ENCODE measurements around the gene EVX1.
A peak's percentile ranks its signal among the peaks of the same experiment; 100 is the strongest.

EVX1 gene

DNA sequence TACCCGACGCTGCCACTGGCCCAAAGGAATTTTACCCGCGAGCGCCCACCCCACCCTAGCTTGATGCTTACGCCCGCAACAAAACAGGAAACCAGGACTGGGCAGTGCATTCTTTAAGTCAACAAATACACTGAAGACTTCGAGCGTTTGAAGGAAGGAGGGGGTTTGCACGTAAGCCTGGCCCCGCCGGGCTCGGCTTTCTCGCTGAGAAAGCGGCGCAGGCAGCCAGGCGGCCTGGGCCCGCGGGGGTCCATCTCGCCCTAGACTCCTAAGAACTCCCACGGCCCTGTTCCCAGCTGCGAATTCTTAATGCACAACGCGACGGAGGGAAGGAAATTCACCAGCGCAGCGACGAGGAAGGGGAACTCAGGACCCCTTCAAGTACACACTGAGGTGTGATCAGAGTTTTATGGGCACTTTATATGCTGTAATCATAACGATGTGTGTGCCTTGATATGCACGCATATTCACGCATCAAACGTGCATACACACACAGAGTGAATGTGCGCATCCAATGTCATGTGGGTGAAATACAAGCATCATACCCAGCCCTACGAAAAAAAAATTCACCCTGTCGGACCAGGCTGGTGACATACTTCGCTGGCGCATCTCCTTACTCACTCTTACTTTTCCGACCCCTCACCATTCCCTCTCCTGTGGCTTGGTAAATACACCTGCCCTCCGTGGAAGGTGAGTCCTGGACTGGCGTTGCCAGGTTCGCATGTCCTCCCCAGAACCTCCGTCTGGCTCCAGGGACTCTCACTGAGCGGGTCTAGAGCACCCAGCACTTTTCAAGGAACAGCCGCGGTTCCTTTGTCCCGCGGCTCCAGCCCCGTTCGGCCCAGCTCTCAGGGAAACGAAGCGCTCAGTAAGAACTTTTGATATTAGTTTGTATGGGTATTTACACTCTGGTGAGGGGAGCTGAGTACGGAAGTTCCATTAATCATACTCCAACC lies 37.0 kb upstream of the EVX1 start:
- no peak for DNase-seq (ENCODE audit: low spot score)

DNA sequence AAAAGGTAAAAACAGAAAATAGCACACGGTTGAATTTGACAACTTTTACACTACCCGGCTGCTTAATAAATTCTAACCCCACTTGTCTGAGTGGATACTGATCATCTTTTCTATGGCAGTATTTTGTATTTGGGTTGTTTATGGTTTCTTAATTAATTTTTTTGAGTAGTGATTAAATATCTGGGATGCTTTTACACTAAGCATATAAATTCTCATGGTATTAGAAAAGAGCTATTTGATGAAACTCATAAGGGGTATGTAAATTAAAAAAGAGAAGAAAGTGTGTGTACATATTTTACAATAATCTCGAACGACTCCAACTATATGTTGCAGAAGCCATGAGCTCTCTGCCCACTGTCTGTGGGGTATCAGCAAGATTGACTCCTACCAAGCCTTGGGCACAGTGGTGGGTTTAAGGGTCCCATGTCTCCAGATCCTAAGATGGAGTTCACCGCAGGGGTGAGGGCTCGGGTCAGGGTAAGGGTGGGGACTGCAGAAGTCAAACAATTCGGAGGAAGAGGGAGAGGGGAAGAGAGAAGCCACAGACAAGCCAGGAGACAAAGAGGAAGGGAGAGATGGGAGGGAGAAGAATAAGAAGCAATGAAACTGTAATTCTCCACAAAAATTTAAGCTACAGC lies 35.1 kb upstream of the EVX1 start:
- DNase-seq (ENCODE audit: low spot score) = no peak

DNA sequence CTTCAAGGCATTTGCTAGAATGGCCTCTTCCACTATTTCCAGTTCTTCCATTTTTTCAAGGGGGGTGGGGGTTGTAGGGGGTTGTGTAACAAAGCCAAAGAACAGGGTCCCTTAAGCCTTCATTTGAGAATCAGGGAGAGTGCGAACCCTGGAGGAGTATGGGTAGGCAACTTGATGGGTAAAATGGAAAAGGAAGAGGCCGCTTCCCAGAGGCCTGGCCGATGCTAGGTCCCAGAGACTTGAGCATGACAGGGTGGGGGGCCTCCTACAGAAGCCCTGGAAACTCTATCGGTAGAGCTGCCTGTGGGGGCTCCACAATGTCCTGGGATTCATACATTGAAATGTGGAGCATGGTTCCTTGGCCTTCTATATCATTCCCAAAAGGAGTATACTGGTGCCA lies 33.6 kb upstream of the EVX1 start:
- DNase-seq (ENCODE audit: low spot score) = no peak

DNA sequence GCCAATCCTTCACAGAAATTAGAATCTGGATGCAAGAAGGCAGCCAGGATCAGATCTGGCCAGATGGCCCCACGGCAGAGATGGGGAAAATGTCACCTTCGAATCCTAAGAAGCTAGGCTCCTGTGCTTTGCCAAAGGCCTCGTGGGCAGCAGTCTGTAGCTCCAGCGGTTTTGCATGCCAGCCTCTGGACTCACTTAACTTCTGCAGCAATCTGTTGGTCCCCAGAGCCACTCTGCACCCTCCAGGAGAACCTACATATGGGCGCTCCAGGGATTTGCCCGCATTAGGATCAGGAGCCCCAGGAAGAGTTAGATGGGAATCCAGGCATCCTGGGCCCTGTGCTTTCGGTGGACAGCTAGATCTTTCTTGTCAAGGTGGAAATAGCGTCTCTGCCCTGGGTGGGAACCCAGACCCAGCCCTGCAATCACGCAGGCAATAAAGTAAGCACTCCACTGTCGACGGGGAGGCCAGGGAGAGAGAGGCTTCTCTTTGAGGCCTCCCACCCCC lies 32.6 kb upstream of the EVX1 start:
- no peak for DNase-seq (ENCODE audit: low spot score)

DNA sequence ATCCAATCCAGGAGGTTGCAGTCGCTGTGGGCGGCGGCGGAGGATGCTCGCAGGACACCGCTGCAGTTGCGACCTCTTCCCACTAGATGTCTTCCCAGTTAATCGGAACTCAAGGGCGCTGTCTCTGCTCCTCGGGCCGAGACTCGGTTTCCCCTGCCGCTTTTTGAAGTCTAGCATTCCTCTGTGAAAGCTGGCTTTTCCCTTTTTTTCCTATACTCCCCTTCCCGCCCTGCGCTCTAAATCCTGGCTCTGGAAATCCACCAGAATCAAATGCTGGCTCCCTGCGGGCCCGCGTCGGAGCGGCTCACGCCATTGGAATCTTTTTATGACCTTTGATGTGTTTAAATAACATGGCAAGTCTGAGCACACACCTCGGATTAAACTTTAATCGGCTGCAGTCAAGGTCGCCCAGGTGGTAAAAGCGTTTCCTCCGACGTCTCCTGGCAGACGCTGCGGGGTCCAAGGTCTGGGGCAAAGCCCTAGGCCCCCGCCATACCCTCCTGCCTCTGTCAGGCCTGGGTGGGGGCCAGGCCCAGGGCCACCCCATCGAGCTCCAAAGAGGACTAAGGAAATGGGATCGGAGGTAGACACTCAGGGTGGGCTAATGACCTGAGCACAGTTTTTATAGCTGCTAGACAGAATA lies 32.0 kb upstream of the EVX1 start:
- DNase-seq (ENCODE audit: low spot score) = peak; percentile 80

DNA sequence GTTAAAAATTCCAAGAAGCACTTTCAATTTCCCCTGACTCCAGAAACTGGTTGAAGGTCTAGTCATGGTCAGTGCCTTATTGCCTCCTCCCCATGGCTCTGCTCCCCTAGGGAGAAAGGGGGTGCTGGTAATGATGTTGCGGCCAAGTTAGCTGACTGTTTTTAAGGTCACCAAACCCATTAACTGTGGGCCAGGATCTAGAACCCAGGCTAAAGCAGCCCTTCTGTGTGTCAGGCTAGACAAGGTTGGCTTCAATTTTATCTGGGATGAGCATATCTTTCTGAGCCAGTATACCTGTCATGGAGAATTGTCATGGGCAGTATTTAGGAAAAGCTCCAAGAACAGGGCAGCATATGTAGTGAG lies 31.5 kb upstream of the EVX1 start:
- DNase-seq (ENCODE audit: low spot score) = no peak

DNA sequence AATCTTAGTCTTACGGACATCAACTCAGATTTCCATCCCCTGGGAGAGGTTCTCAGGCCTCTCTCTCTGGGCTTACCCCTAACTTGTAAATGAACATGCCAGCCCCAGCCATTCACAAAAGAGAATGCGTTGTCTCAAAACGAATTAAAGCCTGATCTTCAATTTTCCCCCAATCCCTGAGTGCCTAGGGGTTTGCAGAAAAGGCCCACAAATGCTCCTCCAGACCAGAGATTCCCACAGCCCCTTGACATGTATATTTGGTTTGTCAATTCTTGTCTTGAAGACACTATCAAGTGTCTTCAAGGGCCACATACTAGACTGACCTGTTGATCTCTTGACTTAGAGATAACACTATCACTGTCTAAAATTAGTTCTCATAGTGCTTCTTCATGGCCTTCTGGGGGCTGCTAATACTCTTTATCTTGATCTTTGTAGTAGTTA lies 30.8 kb upstream of the EVX1 start:
- no peak for DNase-seq (ENCODE audit: low spot score)

DNA sequence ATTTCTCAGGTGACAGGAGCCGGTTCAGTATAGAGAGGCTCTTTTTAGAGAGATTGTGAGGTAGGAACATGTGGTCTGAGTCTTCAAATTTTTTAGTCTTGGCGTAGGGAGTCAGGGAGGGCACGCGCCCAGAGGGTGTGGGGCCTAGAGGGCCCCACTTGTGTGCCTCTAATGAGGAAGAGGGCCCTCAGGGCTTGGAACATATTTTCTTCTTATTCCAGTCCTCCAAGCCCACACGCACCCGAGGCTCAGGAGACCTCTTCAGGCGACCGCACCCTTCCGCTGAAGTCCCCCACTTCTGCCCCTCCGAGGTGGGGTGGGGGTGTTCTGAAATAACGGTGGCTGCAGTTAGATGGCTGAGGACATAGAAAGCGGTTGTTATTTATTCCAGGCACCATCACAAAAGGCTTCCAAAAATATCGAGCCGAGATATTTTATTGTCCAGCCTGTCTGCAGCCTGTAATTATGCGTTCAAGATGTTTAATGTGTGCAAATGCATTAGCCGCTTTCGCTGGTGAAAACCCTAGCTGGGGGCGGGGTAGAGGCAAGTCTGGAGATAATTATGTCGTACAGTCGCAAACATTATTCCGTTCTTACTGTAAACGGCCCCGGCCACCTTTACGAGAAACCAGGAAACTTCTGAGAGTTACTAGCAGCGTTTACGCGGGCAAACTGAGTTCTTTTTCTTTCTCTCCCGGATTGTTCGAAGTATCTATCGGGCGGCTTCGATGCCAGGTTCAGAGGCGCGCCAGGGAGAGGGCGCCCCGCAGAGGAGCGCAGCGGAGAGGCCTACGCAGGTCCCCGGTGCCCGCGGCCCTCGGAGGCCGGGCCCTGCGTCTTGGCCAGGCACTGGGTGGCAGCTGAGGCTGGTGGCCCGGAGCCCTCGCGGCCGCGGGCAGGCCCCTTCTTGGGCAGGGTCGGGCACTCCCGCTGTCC lies 29.8 kb upstream of the EVX1 start:
- no peak for DNase-seq (ENCODE audit: low spot score)

DNA sequence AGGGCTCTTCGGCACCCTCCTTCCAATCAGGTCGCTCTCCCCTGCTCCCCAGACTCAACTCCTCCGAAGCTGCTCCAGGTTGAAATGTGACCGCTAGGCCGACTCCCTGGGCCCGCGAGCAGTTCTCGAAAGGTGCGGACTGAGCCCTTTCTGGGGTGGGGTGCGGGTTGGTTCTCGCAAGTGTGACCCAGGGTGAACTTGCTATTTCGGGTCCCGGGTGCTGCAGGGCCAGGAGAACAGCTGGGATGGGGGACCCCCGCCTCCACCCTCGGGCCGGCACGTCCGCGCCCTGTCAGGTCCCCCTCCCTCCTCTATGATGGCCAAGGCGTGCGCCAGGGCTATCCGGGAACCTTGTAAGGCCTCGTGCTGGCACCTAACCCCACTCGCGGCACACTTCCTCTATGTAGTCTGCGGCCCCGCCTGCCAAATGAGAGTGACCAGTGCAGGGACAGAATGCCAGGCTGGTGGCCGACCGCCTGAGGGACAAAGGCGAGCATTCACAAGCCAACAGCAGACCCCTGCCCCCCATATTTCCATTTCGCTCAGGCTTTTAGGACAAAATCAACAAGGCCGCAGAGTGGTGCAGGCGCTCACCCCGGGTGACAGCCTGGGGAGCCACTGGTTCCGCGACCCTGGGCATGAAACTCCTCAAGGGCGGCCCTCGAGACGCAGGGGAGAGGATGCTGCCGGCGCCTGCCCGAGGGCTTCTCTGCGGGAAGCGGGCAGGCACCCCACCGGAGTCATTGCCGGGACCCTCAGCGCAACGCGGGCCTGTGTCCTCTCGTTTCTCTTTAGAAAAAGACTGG lies 29.0 kb upstream of the EVX1 start:
- no peak for DNase-seq (ENCODE audit: low spot score)

DNA sequence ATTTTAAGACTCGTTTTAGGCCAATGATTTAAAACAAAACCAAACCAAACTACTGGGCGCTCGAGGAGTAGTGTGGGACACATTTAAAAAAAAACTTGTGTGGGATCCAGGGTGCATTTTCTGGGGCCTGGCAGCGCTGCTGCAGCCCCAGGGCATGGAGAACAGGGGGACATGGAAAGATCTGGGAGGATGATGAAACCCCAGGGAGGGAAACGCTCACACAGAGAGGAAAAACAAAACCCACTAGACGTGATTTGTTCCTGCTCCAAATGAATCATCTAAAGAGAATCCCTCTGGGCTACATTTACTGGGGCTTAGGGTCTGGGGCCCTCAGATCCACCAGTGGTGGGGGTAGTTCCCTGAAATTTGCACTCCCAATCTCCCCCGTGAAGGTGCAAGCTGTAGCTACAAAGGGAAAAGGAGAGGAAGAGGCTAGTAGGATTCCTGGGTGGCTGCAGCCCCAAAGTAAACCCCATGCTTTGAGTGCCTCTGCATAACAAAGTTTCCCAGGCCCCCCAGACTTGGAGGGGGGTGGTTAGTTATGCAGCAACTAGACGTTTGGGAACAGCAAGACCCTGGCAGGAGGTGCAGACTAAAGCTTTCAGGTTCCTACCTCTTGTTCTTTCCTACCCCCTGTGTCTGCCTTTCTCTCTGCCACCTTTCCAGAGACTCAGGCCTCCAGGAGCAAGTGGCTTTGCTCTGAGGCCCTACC lies 28.2 kb upstream of the EVX1 start:
- no peak for DNase-seq (ENCODE audit: low spot score)

DNA sequence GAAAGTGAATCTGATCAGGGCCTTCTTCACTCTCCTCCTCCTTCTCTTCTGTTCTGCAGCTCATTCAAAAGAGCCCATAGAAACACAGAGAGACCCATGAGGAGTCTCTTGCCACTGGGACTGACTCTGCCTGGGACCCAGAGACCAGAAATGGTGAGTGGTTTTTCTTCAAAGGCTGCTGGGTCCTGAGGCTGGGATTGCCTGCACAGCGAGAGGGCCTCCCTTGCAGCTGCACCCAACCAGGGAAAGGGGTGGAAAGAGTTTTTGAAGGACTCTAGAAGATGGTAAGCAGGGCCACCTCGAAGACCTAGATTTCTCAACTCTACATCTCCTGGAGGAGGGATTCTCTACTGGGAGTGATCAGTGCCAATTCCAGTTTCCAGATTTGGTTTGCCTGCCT lies 27.2 kb upstream of the EVX1 start:
- DNase-seq (ENCODE audit: low spot score) = no peak

DNA sequence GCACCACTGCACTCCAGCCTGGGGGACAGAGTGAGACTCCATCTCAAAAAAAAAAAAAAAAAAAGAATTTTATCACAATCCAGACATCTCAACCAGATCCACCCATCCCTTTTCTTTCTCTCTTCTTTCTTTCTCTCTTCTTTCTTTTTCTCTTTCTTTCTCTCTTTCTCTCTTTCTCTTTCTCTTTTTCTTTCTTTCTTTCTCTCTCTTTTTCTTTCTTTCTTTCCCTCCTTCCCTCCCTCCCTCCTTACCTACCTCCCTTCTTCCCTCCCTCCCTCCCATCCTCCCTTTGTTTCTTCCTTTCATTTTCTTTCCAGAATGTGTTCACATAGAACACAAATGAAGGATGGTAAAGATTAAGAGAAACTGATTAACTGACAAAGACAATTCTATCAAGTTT lies 24.7 kb upstream of the EVX1 start:
- DNase-seq (ENCODE audit: low spot score) = no peak

DNA sequence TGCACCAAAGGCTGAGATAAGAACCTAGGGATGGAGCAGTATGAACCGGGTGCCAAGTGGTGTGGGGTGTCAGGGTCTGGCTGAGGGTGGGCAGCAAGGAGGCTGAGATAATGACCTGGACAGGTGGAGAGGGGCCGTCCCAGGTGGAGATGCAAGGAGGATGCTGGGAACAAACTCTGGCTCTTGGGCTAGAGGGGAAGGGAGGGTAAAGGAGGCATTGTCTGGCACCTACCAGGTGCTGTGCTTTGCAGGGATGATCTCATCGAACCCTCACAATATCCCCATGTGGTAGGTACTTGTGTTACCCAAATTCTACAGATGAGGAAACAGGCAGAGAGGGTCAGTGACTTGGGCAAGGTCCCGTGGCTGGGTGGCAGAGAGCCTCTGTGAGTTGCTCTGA lies 22.8 kb upstream of the EVX1 start:
- DNase-seq (ENCODE audit: low spot score) = no peak

DNA sequence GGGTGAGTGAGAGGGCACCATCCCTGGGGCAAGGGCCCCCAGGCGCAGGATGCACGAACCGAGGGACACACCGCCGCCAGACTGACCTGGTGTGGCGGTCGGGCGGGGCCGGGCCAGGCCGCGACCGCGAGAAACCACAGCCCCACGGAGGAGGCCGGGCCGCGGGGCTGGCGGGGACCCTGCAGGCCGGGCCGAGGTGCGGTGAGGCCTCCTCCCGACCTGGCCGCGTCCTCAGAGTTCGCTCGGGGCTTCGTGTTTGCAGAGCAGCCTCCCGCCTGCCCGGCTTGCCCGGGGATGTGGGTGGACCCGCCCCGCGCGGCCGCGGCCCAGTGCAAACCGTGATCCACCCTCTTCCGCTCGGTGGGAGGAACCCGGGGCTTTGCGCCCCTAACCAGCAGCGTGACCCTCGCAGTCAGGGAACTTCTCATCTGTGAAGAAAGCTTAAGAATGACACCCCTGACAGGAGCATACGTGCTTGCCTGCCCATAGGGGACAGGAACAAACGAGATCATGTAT lies 22.1 kb upstream of the EVX1 start:
- DNase-seq (ENCODE audit: low spot score) = no peak

DNA sequence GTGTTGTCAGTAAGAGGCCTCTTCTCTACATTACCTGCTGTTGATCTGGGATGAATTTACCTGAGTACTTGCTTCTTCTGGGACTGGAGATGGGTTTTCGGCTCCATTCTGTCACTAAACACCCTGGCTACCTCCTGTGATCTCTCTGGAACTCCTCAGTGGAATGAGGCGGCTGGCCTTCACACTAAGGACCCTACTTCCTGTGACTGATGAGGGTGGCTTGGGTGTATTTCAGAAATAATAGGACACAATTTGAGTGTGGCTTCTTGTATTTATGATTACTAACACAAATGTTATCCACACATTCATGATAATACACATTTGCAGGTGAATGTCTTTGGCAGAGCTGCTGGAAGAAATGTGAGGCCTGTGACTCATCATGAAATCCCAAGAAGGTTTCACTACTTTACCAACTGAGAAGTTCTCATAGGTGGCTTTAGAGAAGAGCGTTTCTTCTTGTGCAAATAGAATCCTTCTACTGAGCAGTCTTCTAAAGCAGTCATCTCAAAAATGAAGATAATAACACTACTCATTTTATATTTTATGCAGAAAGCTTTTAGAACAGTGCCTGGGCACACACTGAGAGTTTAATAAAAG lies 21.3 kb upstream of the EVX1 start:
- DNase-seq (ENCODE audit: low spot score) = no peak

DNA sequence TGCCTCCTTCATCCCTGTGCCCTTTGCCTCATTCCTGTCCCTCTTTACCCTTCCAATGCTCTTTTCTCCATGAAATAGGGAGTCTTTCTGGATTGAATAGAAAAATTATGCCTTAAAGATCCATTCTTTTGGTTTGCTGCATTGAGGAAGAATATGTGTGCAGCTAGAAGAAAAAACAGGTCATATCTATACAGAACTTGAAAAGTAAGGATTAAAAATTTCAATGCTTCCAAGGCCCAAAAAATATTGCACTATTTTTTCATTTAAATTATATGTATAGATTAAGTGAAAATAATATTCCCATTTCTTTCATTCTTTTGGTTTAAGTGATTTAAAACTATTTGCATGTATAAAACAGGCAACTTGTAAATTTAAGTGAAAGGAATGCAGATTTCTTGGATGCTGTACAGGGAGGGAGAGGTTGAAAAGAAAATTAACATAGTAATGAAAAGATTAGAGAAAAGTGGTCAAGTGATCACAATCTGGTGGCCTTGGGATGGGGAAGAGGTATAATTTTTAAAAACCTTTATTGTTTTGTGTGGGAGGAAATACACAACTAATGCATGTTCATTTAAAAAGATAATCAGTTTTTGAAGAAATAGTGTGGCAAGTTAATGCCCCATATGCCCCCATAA lies 18.5 kb upstream of the EVX1 start:
- DNase-seq (ENCODE audit: low spot score) = no peak

DNA sequence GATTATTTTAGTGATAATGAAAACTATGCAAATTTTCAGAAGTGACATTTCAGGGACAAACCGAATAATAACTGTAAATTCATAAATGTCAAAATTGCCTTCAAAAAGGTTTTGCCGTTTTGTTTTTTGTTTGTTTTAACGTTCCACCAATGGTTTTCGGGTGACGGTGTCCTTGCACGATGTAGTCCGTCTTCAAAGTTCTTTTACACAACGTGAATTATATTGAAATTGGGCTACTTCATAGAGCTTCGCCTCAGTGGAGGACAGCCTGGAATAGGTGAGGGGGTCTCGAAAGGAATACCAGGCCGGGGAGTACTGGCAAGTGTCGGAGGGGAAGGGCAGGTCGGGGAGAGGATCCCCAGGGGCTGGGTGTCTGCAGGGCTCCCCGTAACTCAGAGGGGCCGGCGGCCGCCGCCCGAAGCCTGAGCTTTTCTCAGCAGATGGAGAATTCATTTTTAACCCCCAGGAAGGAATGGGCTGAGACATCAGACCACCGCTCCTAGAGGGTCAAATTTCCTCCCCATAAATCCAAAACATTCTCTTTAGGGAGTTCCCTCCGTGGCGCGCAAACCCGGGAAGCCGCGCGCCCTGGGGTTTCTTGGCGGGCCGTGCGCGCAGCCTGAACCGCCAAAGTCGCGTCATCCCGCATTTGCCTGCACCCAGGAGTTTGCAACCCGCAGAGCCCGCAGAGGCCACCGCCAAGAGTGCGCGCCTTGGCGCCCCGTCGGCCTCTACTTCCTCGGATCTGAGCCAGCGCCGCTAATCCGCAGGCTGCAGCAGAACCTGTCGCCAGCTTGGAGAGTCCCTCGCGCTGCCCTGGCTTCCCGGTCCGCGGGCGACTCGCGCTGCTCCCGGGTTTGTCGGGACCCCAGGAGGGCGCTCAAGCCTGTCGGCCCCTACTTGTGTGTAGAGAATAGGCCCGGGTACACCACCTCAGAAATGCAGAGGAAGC lies 17.3 kb upstream of the EVX1 start:
- DNase-seq (ENCODE audit: low spot score) = no peak

DNA sequence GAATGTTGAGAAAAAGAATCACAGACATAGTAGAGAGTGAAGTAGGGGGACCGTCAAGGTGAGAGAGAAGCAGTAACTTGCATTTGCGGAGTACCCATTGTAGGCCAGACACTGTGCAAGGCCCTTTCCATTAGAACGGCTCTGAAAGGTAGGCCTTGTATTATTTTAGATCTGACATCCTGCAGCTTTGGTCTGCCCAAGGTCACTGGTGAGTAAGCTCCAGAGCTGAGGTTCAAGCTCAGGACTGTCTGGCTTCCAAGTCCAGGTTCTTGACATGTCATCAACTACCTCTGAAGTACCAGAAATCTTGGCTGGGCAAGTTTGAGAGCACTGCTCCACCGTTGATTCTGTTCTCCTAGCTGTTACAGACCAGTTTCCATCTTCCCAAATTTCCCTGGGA lies 13.2 kb upstream of the EVX1 start:
- no peak for DNase-seq (ENCODE audit: low spot score)

Measured in AG08396 (cell line).